Omental fat pad (tissue), 4 donors: ENCODE measurements around the gene MYOZ3. TPM values are rescaled to one million over a fixed set of nuclear protein-coding genes. Genes with fewer than 3 reads are reported as not detected.

Source experiments
- ATAC-seq: fragments of 150-250 bp; one replicate; pipeline ENCODE4 v1.9.1; 2016; ENCODE audit warnings: mild to moderate bottlenecking, moderate library complexity; ENCODE audit not compliant: low FRiP score
- DNase-seq: peaks from one replicate; pipeline ENCODE4 v3.0.0-alpha.2; 2019; ENCODE audit warnings: low spot score
- total RNA-seq, 4 donors: library from RNA; depleted of rRNA; stranded (reverse); fragments of >200 nt; gene quantifications; one replicate each; pipeline ENCODE4 v1.1.0, GENCODE V29; 2016
- TF ChIP-seq, protein P1 (sequence below), 3 donors: fragments of 450-650 bp; IDR thresholded peaks; one replicate each; pipeline ENCODE4 v1.5.1; 2016 to 2017; ENCODE audit warnings: antibody characterized with exemption in 3 of 3, mild to moderate bottlenecking in 3 of 3, moderate library complexity in 2 of 3

MYOZ3 gene
- total RNA-seq, 4 donors from 2014 or later: 0.28 to 1.7 (median 0.56) TPM; not detected in 1

DNA sequence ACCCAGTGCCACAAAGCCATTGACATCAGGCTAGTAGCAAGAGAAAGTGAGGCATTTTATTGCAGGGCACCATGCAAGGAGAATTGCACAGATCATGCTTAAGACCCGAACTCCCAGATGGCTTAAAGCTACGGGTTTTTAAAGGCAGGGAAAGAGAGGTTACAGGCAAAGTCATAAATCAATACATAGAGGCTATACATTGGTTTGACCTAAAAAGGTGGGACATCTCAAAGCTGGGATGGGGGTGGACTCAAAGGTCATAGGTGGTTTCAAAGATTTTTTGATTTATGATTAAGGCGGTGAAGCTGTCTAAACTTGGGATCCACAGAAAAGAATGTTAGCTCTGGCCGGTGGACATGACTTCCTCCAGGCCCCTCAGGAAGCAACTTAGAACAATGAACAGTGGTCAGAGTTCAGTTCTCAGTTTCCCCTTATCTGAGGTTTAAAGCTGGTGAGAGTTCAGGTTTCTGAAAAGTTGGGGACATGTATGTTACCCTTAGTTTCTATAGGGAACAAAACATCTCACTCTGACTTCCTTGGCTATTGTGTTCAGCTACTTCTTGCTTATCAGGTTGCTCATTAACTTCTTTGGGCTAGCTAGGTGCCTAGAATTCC lies 45.8 kb downstream of the MYOZ3 start:
- no peak for ATAC-seq
- TF ChIP-seq, protein P1, sequence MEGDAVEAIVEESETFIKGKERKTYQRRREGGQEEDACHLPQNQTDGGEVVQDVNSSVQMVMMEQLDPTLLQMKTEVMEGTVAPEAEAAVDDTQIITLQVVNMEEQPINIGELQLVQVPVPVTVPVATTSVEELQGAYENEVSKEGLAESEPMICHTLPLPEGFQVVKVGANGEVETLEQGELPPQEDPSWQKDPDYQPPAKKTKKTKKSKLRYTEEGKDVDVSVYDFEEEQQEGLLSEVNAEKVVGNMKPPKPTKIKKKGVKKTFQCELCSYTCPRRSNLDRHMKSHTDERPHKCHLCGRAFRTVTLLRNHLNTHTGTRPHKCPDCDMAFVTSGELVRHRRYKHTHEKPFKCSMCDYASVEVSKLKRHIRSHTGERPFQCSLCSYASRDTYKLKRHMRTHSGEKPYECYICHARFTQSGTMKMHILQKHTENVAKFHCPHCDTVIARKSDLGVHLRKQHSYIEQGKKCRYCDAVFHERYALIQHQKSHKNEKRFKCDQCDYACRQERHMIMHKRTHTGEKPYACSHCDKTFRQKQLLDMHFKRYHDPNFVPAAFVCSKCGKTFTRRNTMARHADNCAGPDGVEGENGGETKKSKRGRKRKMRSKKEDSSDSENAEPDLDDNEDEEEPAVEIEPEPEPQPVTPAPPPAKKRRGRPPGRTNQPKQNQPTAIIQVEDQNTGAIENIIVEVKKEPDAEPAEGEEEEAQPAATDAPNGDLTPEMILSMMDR (IDR thresholded peaks at IDR 0.05): no peak
- DNase-seq: no peak

DNA sequence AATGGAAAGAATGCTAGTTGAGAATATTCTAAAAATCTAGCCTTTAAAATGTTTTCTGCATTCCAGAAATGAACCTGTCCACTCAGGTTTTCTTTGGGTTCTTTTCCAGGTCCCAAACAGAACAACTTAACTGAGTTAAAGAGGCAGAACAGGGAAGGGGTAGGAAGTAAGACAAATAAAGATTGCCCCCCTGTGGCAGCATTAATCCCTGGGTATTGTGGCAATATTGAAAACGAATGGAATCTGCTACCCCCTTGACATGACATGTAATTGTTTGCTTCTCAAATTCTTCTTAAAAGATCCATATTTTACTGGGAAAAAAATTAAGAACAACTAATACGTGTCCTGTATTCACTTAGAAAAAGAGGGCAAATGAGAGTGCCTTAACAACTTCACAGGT lies 49.1 kb downstream of the MYOZ3 start:
- ATAC-seq (no peak), DNase-seq (no peak)
- TF ChIP-seq, protein P1 (IDR thresholded peaks at IDR 0.05): no peak

DNA sequence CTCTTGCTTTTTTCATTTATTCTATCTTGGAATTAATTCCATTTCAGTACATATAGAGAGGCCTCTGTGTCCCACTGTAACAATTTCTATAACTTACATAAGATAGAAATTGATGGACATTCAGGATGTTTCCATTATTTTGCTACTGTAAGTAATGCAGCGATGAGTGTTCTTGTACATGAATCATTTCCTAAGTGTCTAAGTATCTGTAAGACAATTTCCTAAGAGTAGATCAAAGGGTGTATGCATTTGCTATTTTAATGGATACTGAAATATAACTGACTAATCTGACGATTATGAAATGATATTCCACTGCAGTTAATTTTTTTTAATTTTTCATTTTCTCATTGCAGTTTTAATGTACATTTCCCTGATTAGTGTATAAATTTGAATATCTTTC lies 62.8 kb downstream of the MYOZ3 start:
- TF ChIP-seq, protein P1 (IDR thresholded peaks at IDR 0.05): no peak
- DNase-seq: no peak
- ATAC-seq: no peak

Other genes starting within 250 kb of the MYOZ3 start
- 100 to 1,000 TPM; 188 to 705 (median 639) TPM for gene CD74, start 248.3 kb upstream of the MYOZ3 start, total RNA-seq
- gene RPS14, start 211.5 kb upstream of the MYOZ3 start, total RNA-seq: 1,000 to 10,000 TPM; 2,241 to 3,327 (median 3,027) TPM
- gene NDST1, start 153.1 kb upstream of the MYOZ3 start, total RNA-seq: 10 to 100 TPM; 45.4 to 86.5 (median 81.2) TPM
- 10 to 100 TPM; 12.2 to 43.6 (median 26.1) TPM for gene SYNPO, start 20.6 kb upstream of the MYOZ3 start, total RNA-seq
- gene RBM22, start 39.8 kb downstream of the MYOZ3 start, total RNA-seq: 10 to 100 TPM; 38.3 to 42.0 (median 40.5) TPM
- 10 to 100 TPM; 52.2 to 84.9 (median 67.0) TPM for gene DCTN4, start 97.8 kb downstream of the MYOZ3 start, total RNA-seq
- gene SMIM3, start 117.5 kb downstream of the MYOZ3 start, total RNA-seq: 100 to 1,000 TPM; 140 to 211 (median 157) TPM
- gene IRGM, start 185.3 kb downstream of the MYOZ3 start, total RNA-seq: 1 to 10 TPM in 2 of 4 donors, not detected in 2; 1.1 to 1.8 TPM
- gene ZNF300, start 243.7 kb downstream of the MYOZ3 start, total RNA-seq: 1 to 10 TPM; 3.0 to 6.9 (median 4.2) TPM